Choroid plexus epithelial cell (primary cell): ENCODE data around the gene RBM5.
"Not testable (repeated sequence)": the region's sequence is repeated elsewhere in the genome, so short reads cannot be mapped to it uniquely, and the experiment has no call there.

Source experiments
- DNase-seq: peaks from one replicate; pipeline ENCODE4 v3.0.0-alpha.2; 2010; ENCODE audit warnings: low read depth
- H3K4me3 ChIP-seq: 2 replicates; pipeline ENCODE4 v1.5.1; 2011; ENCODE audit warnings: low read depth, mild to moderate bottlenecking, control low read depth, low read length, moderate library complexity
- TF ChIP-seq, protein P1 (sequence below): conservative IDR thresholded peaks from 2 replicates; pipeline ENCODE4 v1.5.1; 2011; ENCODE audit warnings: low read depth, mild to moderate bottlenecking, control low read depth, inconsistent platforms, low read length, moderate library complexity

Gene RBM5

DNA sequence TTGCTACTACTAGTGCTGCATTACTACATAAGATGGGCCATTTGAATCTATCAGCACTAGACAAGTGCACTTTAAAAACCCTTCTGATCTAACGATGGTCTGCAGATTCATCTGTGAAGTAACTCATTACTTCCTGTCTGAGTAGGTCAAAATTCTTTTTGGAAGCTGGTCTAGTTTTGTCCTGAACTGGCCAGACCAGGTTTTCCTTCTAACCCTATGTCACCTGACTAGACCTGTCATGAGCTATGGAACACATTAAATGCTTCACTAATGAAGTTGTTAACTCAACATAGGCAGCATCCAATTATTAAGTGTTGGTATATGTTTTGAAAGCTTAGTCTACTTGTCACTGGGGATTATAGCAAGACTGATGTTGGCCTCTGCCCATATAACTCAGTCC lies 10.1 kb upstream of the RBM5 start:
- peak; percentile 13 for DNase-seq
- H3K4me3 ChIP-seq: no peak overlapping the region
- TF ChIP-seq, protein P1, sequence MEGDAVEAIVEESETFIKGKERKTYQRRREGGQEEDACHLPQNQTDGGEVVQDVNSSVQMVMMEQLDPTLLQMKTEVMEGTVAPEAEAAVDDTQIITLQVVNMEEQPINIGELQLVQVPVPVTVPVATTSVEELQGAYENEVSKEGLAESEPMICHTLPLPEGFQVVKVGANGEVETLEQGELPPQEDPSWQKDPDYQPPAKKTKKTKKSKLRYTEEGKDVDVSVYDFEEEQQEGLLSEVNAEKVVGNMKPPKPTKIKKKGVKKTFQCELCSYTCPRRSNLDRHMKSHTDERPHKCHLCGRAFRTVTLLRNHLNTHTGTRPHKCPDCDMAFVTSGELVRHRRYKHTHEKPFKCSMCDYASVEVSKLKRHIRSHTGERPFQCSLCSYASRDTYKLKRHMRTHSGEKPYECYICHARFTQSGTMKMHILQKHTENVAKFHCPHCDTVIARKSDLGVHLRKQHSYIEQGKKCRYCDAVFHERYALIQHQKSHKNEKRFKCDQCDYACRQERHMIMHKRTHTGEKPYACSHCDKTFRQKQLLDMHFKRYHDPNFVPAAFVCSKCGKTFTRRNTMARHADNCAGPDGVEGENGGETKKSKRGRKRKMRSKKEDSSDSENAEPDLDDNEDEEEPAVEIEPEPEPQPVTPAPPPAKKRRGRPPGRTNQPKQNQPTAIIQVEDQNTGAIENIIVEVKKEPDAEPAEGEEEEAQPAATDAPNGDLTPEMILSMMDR: no peak

DNA sequence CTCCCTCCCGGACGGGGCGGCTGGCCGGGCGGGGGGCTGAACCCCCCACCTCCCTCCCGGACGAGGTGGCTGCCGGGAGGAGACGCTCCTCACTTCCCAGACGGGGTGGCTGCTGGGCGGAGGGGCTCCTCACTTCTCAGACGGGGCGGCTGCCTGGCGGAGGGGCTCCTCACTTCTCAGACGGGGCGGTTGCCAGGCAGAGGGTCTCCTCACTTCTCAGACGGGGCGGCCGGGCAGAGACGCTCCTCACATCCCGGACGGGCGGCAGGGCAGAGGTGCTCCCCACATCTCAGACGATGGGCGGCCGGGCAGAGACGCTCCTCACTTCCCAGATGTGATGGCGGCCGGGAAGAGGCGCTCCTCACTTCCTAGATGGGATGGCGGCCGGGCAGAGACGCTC lies 3.8 kb upstream of the RBM5 start:
- not testable (repeated sequence) for H3K4me3 ChIP-seq, DNase-seq

DNA sequence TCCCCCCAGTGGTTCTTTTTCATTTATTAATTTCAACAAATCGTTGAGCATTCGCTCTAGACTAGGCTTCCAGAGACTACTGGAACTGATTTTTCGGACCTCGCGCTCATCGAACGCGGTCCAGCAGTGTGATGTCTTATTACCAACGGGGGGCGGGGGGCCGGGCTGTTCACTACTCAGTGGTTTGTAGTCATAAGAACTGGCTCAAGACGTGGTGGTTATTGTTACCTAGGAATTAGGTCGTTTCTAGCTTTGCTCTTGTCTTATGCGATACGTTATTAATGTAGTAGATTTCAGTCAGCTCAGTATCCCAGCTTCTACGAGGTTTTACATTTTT lies 858 bp downstream of the RBM5 start:
- TF ChIP-seq, protein P1: no peak
- H3K4me3 ChIP-seq: peak overlapping the region; percentile 98
- DNase-seq: peak; percentile 62

DNA sequence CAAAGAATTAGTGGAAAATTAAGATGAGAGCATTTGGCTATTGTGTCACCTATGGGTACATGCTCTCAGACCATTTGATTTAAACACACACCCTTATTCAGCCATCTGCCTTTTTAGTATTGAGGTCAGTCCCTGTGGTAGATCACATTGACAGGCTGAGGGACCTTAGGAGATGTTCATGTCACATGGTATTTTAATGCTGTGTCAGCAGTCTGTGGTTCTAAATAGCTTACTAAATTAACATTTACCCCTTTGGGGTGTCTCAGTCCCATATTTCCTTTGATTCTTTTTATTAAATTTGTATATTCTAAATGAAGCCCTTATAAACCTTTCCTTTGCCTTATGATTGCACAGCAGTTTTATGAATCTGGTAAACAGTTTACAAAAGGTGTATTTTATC lies 2.3 kb downstream of the RBM5 start:
- TF ChIP-seq, protein P1: no peak
- H3K4me3 ChIP-seq: no peak overlapping the region
- DNase-seq: no peak

DNA sequence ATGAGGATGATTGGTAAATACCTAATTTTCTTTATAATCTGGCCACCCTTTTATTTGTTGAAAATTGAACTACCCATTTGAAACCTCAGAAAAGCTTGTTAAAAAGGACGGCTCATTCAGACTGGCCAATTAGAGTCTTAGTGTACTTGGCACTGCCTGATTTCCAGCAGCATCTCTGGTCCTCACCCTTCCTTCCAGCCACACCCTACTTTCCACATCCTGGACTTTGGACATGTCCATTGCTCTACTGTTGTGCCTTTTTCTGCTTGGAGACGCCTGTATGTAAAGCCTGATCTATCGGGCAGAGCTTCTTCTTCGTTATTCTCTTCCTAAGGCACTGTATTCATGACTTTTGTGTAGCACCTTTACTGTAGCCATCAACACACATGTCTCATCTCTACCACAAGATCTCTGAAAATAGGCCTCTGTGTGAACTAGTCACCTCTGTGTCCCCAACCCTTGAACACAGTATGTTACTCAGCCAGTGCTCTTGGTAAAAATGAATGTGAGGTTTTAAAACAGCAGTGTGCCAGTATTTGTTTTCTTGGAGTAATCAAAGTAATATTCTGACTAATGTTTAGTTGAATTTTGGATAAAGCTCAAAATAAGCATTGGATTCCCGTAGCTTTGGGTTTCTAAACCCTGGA lies 6.8 kb downstream of the RBM5 start:
- DNase-seq: no peak
- no peak overlapping the region for H3K4me3 ChIP-seq
- TF ChIP-seq, protein P1: no peak

DNA sequence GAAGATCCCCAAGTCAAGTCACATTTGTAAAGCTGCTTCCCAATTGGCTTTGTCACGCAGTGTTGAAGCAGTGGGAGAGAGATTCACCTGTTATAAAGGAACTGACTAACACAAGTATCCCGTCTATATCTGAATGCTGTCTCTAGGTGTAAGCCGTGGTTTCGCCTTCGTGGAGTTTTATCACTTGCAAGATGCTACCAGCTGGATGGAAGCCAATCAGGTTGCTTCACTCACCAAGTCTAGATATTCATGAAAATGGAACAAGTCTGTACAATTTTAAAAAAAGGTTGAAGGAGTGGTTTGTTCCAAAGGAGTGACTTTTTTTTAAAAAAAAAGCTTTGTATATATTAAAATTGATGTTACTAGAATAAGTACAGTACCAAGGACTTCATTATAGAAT lies 11.7 kb downstream of the RBM5 start:
- no peak overlapping the region for H3K4me3 ChIP-seq
- TF ChIP-seq, protein P1: no peak
- DNase-seq: no peak

DNA sequence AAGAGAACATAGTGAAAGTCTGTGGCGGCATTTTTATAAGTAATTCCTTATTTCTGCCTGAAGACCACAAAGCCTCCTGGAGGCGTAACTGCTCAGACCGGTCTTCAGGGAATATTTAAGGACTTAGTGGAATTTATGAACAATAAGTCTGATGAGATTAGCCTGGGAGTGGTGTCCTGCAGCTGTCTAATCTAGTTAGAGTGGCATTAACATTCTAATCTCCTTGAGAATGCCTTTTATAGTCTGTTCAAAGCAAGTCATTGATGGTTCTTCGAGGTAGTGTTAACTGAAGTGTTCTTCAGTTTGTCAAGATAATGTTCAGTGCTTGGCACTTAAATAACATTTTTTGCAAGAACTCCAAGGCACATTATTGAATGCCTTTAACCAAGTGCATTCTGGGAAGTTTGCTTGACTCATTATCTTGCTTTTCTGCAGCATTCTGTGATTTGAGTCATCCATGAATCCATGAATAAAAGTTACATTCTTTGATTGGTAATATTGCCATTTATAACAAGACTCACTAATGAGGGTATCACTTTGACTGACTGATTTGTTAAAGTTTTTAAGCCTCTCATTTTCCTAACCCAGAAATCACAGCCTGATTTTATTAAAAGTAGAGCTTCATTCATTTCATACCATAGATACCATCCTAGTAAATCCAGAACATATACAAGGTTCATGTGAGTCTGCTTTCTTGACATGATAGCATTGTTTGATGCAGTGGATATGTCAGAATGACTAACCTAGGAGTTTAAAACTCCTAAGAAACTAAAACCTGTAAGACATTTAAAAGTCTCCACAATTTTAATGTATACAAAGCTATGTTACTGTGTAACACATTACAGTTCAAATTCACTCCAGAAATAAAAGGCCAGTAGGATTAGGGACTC lies 12.5 kb downstream of the RBM5 start:
- TF ChIP-seq, protein P1: no peak
- no peak overlapping the region for H3K4me3 ChIP-seq

More for the DNA sequence above, 12.5 kb downstream of the RBM5 start:
- no peak for DNase-seq
